Stimulated activated CD4-positive, alpha-beta T cell treated with anti-CD3 and anti-CD28 coated beads, Interleukin-15, amount 100 ng/mL, for 1 hour (primary cell): Measurements from ENCODE around the gene C19orf25.
A peak's percentile ranks its signal among the peaks of the same experiment; 100 is the strongest.
"Not testable (repeated sequence)": the region's sequence is repeated elsewhere in the genome, so short reads cannot be mapped to it uniquely, and the experiment has no call there.

Experiments
- DNase-seq, 2 donors: peaks; one replicate each; pipeline ENCODE4 v3.0.0-alpha.2; 2020; ENCODE audit warnings: low read depth in 1 of 2, low spot score in 1 of 2

C19orf25 gene

GRCh38 chr19:1449467-1450442, 29.3 kb downstream of the C19orf25 start, which contains the start of gene APC2:
Gene APC2, plus strand, starts transcription at chr19:1450121. Its CDS starts 2,881 bp downstream, at chr19:1453002.
- DNase-seq, result no peak

- DNase-seq, result no peak
These were observed 31.1 kb downstream of the C19orf25 start for GRCh38 chr19:1447944-1448343.

- DNase-seq, result no peak
These were observed 31.5 kb downstream of the C19orf25 start for GRCh38 chr19:1447504-1447903.

- DNase-seq, result no peak
These were observed 32.1 kb downstream of the C19orf25 start for GRCh38 chr19:1446713-1447481.

- no peak for DNase-seq
These were observed 32.9 kb downstream of the C19orf25 start for GRCh38 chr19:1445932-1446712.

GRCh38 chr19:1445185-1445931, 33.7 kb downstream of the C19orf25 start:
- DNase-seq, result peak; percentile 60 to 72

- DNase-seq, result no peak
These were observed 37.2 kb downstream of the C19orf25 start for GRCh38 chr19:1441677-1442438.

- DNase-seq, result no peak
These were observed 38.0 kb downstream of the C19orf25 start for GRCh38 chr19:1441022-1441426.

- no peak for DNase-seq
These were observed 38.6 kb downstream of the C19orf25 start for GRCh38 chr19:1440418-1440801.

GRCh38 chr19:1439525-1440417, 39.2 kb downstream of the C19orf25 start:
- not testable (repeated sequence) for DNase-seq

- DNase-seq, result no peak
These were observed 40.1 kb downstream of the C19orf25 start for GRCh38 chr19:1438933-1439354.

- peak; percentile 95 for DNase-seq
These were observed 40.7 kb downstream of the C19orf25 start, which contains the start of gene RPS15 for GRCh38 chr19:1438035-1438932. Gene RPS15, plus strand, starts transcription at chr19:1438396. Its CDS starts 30 bp downstream, at chr19:1438426.

GRCh38 chr19:1437609-1438008, 41.4 kb downstream of the C19orf25 start:
- no peak for DNase-seq

GRCh38 chr19:1435378-1435989, 43.5 kb downstream of the C19orf25 start:
- DNase-seq, result no peak

- no peak for DNase-seq
These were observed 44.4 kb downstream of the C19orf25 start for GRCh38 chr19:1434577-1435060.

- no peak for DNase-seq
These were observed 45.0 kb downstream of the C19orf25 start for GRCh38 chr19:1434040-1434366.
